ENCODE results near the gene OPTC.
A peak's percentile ranks its signal among the peaks of the same experiment; 100 is the strongest.

Gene OPTC

DNA sequence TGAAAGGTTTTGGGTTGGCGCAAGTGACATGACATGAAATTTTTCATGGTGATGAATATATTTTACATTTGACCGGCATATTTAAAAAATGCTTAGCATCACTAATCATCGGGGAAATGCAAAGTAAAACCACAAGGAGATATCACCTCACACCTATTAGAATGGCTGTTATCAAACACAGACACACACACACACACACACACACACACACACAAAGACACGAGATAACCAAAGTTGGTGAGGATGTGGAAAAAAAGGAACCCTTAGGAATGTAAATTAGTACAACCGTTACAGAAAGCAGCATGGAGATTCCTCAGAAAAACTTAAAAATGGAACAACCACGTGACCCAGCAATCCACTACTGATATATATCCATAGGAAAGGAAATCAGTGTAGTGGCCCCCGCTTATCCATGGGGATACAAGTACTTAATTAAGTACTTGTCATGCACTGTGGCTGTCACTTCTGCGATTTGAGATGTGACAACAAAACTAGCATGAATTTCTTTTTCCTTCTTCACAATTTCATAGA, 34.2 kb upstream of the OPTC start:
- DNase-seq (ENCODE audit: low read depth) = no peak
- TF ChIP-seq, protein P1, sequence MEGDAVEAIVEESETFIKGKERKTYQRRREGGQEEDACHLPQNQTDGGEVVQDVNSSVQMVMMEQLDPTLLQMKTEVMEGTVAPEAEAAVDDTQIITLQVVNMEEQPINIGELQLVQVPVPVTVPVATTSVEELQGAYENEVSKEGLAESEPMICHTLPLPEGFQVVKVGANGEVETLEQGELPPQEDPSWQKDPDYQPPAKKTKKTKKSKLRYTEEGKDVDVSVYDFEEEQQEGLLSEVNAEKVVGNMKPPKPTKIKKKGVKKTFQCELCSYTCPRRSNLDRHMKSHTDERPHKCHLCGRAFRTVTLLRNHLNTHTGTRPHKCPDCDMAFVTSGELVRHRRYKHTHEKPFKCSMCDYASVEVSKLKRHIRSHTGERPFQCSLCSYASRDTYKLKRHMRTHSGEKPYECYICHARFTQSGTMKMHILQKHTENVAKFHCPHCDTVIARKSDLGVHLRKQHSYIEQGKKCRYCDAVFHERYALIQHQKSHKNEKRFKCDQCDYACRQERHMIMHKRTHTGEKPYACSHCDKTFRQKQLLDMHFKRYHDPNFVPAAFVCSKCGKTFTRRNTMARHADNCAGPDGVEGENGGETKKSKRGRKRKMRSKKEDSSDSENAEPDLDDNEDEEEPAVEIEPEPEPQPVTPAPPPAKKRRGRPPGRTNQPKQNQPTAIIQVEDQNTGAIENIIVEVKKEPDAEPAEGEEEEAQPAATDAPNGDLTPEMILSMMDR (conservative IDR thresholded peaks at IDR 0.05; ENCODE audit: low read depth, low read length) = no peak
- H3K4me3 ChIP-seq (ENCODE audit: low read depth, low read length) = no peak overlapping the region

DNA sequence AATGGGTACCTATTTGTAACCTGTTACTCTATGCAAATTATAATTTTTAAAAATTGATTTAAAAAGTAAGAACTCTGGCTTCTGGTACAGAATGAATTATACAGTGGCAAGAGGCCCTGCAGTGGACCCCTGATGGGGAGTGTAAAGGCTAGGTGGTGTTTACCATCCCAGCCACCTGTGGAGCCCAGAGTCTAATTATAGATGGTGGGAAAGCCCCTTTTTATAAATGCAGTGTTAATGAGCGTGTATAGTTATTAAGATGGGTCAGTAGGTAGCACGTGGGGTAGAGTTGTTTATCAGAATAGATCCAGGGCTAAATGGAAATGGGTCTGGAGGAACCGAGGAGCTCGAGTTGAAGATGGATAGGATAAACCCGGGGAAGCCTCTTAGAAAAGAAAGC, 32.2 kb upstream of the OPTC start:
- DNase-seq (ENCODE audit: low read depth) = no peak
- no peak overlapping the region for H3K4me3 ChIP-seq (ENCODE audit: low read depth, low read length)
- TF ChIP-seq, protein P1 (conservative IDR thresholded peaks at IDR 0.05; ENCODE audit: low read depth, low read length) = no peak

DNA sequence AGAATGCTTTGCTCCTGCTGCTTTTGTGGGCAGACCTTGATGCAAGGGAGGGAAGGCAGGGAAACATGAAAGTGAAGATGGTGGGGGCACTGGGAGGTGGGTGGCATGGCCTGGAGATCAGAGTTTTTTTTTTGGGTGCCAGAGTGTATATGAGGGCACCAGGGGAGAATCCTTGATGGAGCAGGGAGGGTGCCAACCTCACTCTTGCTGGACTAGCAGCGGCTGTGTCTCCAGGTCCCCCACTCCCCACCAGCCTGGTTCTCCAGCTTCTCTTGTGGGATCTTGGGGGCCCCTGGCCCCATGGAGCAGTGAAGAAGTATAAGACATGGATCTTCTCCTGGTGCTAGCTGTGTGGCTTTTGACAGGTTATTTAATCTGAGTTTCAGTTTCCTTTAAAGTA, 31.8 kb upstream of the OPTC start:
- no peak overlapping the region for H3K4me3 ChIP-seq (ENCODE audit: low read depth, low read length)
- TF ChIP-seq, protein P1 (conservative IDR thresholded peaks at IDR 0.05; ENCODE audit: low read depth, low read length) = no peak
- DNase-seq (ENCODE audit: low read depth) = no peak

DNA sequence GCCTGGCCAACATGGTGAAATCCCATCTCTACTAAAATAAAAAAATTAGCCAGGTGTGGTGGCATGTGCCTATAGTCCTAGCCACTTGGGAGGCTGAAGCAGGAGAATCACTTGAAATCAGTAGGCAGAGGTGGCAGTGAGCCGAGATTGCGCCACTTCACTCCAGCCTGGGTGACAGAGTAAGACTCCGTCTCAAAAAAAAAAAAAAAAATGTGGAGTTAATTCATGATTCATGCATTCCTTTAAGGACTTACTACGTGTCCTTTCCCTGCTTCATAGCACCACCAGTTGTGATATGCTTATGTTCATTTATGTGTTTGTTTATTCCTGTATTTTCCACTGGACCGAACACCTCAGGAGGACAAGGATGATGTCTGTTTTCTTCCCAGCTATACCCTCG, 31.1 kb upstream of the OPTC start:
- peak; percentile 66 for DNase-seq (ENCODE audit: low read depth)
- no peak overlapping the region for H3K4me3 ChIP-seq (ENCODE audit: low read depth, low read length)
- TF ChIP-seq, protein P1 (conservative IDR thresholded peaks at IDR 0.05; ENCODE audit: low read depth, low read length) = no peak

DNA sequence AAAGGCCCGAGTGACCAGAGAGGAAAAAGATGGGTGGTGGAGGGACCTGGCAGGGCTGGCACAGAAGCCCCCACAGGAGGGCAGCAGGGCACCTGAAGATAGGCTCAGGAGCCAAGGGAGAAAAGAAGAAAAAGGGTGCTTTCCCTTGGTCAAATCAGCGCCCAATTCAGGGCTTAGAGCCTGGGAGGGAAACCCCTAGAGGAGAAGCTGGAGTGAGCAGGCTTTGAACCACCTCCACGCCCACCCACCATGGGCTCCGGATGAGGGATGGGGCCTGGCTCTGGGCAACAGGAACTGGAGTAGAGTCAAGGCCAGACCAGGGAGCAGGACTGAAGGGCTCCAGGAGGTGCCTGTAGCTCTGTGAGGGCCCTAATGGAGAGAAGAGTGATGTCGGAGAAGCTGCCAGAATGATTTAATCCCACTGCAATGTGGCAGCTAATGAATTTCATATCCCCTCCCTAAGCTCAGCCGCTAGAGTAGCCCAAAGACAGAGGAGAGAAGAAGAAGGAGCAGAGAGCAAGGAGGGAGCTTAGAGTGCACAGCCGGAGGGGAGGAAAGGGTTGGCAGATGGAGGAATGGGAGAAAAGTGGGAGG, 30.4 kb upstream of the OPTC start:
- TF ChIP-seq, protein P1 (conservative IDR thresholded peaks at IDR 0.05; ENCODE audit: low read depth, low read length) = no peak
- DNase-seq (ENCODE audit: low read depth) = peak; percentile 35
- H3K4me3 ChIP-seq (ENCODE audit: low read depth, low read length) = no peak overlapping the region

DNA sequence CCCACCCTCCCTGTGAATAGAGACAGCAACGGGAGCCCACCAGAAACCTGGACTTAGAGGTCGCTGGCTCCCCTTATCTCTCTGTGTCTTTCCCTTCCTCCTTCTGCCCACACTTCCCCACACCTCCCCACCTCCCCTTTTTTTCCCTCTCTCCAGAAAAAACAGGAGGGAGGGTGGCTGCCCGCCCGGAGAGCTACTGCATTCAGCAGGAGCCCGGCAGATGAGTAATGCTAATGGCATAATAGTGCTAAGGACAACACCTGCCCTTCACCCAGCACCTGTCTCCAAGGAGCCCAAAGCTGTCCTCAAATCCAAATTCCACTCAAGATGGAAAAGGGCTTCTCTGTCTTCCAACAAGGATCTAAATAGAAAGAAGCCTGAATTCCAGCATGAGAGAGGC, 29.7 kb upstream of the OPTC start:
- TF ChIP-seq, protein P1 (conservative IDR thresholded peaks at IDR 0.05; ENCODE audit: low read depth, low read length) = no peak
- DNase-seq (ENCODE audit: low read depth) = no peak

DNA sequence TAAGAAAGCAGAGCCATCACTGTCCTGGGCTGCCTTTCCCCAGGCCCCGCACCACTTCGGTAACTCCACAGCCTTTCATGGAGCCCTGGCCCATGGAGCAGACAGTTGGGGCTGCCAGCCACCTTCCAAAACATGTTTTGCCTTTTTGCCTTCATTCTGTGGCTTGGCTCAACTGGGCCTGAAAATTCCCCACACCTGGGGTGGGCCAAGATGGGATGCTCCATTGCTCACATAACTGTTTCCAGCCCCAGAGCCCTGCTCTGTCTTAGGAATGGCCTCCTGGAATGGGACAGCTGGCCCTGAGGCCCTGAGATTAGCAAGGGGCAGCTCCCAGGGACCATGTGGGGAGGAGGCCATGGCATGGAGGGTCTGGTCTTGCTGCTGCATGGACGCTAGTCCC, 29.2 kb upstream of the OPTC start:
- TF ChIP-seq, protein P1 (conservative IDR thresholded peaks at IDR 0.05; ENCODE audit: low read depth, low read length) = no peak
- no peak for DNase-seq (ENCODE audit: low read depth)
- no peak overlapping the region for H3K4me3 ChIP-seq (ENCODE audit: low read depth, low read length)

More for the DNA sequence above, 29.7 kb upstream of the OPTC start:
- H3K4me3 ChIP-seq (ENCODE audit: low read depth, low read length) = no peak overlapping the region

Measured in choroid plexus epithelial cell (primary cell).